ENCODE results near the gene AKT1S1. TPM values are rescaled to one million over a fixed set of nuclear protein-coding genes. Genes with fewer than 3 reads are reported as not detected.

Gene AKT1S1
- polyA plus RNA-seq, 1 experiment, result 42.0 TPM

- Histone ChIP-seq H3K36me3 (ENCODE audit: control insufficient read depth, insufficient read depth, low read length) (peaks cover 25% of the 10 kb centered on the region), H3K4me3 (ENCODE audit: low read depth, low read length) (no peak overlapping the region), H3K27me3 (ENCODE audit: control insufficient read depth, insufficient read depth, low read length) (no peaks in the 10 kb centered on the region)
- ChIA-PET POLR2A (interaction anchor here (0.6 to 0.7 kb wide), 4 partner anchors 12 to 224 kb away, joined by 3 to 7 read pairs (median 4); partner anchors contain the start of genes AKT1S1 and MED25), CTCF (no interaction called here)
- no peak for DNase-seq (ENCODE audit: low read depth)
- no peak for TF ChIP-seq CTCF (IDR thresholded peaks at IDR 0.05; ENCODE audit: insufficient read depth, low read depth, low read length)
Observed at GRCh38 chr19:49864890-49865289, 12.3 kb downstream of the AKT1S1 start.

DNA sequence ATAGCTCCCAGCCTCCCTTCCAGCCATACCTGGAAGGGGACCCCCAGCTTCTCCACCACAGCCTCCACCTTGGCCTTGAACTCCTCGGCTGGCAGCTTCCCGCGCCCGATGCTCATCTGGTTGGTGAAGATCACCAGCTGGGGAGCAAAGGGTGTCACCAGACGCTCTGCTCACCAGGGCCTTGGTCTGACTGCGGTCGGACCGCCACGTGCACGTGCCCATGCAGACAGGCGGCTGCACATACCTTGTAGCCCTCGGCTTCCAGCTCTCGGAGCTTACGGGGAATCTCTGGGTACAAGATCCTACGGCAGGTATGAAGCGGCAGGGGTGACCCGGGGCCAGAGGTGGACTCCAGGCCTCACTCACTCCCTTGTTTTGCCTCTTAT, 13.2 kb downstream of the AKT1S1 start:
- H3K27me3 ChIP-seq (ENCODE audit: control insufficient read depth, insufficient read depth, low read length), result no peaks in the 10 kb centered on the region
- H3K4me3 ChIP-seq (ENCODE audit: low read depth, low read length), result no peak overlapping the region
- TF ChIP-seq CTCF (IDR thresholded peaks at IDR 0.05; ENCODE audit: insufficient read depth, low read depth, low read length), result no peak
- POLR2A ChIA-PET, result interaction anchor here (0.5 to 0.6 kb wide), 2 partner anchors 44 to 97 kb away, joined by 3 to 4 read pairs; partner anchors contain the start of gene AP2A1
- H3K36me3 ChIP-seq (ENCODE audit: control insufficient read depth, insufficient read depth, low read length), result peaks cover 29% of the 10 kb centered on the region
- CTCF ChIA-PET, result no interaction called here
- DNase-seq (ENCODE audit: low read depth), result no peak

GRCh38 chr19:49863254-49863934, 13.8 kb downstream of the AKT1S1 start:
- ChIA-PET POLR2A (interaction anchor here (0.6 kb wide), 1 partner anchor 45 kb away, joined by 3 read pairs; no protein-coding TSS in a partner anchor), CTCF (interaction anchor here (0.6 to 1.1 kb wide), 2 partner anchors 50 to 145 kb away, joined by 3 read pairs; no protein-coding TSS in a partner anchor)
- no peak for DNase-seq (ENCODE audit: low read depth)
- peaks cover 33% of the 10 kb centered on the region for H3K36me3 ChIP-seq (ENCODE audit: control insufficient read depth, insufficient read depth, low read length)
- TF ChIP-seq CTCF (IDR thresholded peaks at IDR 0.05; ENCODE audit: insufficient read depth, low read depth, low read length), result no peak
- no peaks in the 10 kb centered on the region for H3K27me3 ChIP-seq (ENCODE audit: control insufficient read depth, insufficient read depth, low read length)
- no peak overlapping the region for H3K4me3 ChIP-seq (ENCODE audit: low read depth, low read length)

- ChIA-PET POLR2A (no interaction called here), CTCF (interaction anchor here (0.6 to 1.1 kb wide), 4 partner anchors 9 to 145 kb away, joined by 3 read pairs; no protein-coding TSS in a partner anchor)
- Histone ChIP-seq H3K36me3 (ENCODE audit: control insufficient read depth, insufficient read depth, low read length) (peaks cover 40% of the 10 kb centered on the region), H3K4me3 (ENCODE audit: low read depth, low read length) (no peak overlapping the region), H3K27me3 (ENCODE audit: control insufficient read depth, insufficient read depth, low read length) (no peaks in the 10 kb centered on the region)
- peak; percentile 39 for TF ChIP-seq CTCF (IDR thresholded peaks at IDR 0.05; ENCODE audit: insufficient read depth, low read depth, low read length)
- DNase-seq (ENCODE audit: low read depth), result no peak
Observed at GRCh38 chr19:49862391-49863253, 14.5 kb downstream of the AKT1S1 start.
